GM19240 (cell line): ENCODE results near the gene SEMA3G.

ENCODE experiments used
- DNase-seq: peaks from one replicate; pipeline ENCODE4 v3.0.0; 2011; ENCODE audit warnings: low spot score; ENCODE audit not compliant: insufficient read length

Gene SEMA3G

GRCh38 chr3:52439426-52440248 lies 5.3 kb downstream of the SEMA3G start:
- no peak for DNase-seq

DNA sequence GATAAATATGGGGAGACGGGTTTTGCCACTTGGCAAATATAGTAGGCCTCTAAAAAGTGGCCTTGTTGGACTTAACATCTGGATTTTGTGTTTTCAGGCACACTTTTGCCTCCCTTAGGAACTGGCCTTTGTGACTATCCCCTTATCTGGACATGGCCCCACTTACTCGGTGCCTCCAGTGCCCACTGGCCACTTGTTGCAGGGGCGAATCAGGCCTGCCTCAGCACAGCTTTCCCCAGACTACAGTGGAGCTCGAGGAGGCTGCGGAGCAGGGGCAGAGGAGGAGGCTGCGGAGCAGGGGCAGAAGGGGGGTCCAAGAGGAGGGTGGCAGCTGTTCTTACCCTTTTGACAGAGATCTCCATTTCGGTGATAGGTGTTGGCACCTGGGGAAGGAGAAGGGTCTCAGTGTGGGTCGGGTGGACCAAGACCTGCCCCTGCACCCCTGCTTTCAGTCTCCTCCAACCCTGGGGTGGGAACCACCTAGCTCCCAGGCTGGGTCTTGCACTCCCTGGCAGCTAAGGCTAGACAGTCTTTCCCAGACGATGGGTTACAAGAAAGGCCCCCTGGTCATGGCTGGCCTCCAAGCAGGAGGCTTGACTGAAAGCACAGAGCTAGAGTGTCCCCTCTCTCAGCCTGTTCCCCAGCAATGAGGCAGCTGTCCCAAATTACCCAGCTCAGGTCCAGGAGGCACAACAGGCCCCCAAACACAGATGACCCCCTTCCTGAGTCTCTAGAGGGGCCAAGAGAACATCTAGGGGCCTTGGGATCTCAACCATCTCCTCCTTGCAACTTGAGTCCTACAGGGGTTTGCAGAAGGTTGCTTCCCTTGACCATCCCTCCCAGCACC lies 6.1 kb downstream of the SEMA3G start:
- DNase-seq, result no peak

DNA sequence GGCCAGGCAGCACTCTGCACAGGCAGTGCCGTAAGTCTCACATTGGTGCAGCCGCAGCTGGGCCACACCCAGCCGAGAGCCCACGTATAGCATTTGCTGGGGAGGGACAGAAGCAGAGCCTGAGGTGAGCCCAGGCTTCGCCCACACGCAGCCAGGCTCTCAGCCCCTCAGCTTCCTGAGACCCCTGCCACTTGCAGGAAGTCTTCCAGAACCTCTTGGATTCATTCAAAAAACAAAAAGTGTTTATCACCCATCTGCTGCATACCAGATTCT lies 6.9 kb downstream of the SEMA3G start:
- DNase-seq, result no peak

- no peak for DNase-seq
These were observed 7.4 kb downstream of the SEMA3G start for GRCh38 chr3:52437326-52438103.

GRCh38 chr3:52436500-52437149 lies 8.3 kb downstream of the SEMA3G start:
- no peak for DNase-seq

GRCh38 chr3:52435246-52436101 lies 9.4 kb downstream of the SEMA3G start:
- DNase-seq, result no peak

- DNase-seq, result no peak
These were observed 10.3 kb downstream of the SEMA3G start for GRCh38 chr3:52434491-52435115.

- no peak for DNase-seq
These were observed 10.9 kb downstream of the SEMA3G start for GRCh38 chr3:52433996-52434479.

GRCh38 chr3:52433328-52433995 lies 11.4 kb downstream of the SEMA3G start:
- DNase-seq, result no peak

GRCh38 chr3:52432691-52433141 lies 12.2 kb downstream of the SEMA3G start:
- no peak for DNase-seq

DNA sequence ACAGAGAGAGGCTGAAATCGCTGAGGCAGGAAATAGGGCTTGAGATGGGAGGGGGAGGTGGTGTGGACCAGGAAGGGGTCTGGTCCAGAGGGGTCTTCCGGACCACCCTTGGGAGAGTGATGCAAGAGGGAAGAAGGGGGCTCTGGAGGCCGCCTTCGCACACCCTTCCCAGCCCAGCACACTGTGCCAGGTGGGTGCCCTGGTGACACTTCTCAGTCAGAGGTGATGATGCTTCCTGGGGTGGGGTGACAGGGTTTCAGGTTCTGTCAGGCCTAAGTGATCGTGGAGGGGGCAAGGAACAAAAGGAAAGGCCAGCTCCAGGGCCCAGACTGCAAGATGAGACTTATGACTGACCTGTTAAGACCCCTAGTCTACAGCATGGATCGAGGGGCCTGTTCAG lies 12.7 kb downstream of the SEMA3G start:
- no peak for DNase-seq

DNA sequence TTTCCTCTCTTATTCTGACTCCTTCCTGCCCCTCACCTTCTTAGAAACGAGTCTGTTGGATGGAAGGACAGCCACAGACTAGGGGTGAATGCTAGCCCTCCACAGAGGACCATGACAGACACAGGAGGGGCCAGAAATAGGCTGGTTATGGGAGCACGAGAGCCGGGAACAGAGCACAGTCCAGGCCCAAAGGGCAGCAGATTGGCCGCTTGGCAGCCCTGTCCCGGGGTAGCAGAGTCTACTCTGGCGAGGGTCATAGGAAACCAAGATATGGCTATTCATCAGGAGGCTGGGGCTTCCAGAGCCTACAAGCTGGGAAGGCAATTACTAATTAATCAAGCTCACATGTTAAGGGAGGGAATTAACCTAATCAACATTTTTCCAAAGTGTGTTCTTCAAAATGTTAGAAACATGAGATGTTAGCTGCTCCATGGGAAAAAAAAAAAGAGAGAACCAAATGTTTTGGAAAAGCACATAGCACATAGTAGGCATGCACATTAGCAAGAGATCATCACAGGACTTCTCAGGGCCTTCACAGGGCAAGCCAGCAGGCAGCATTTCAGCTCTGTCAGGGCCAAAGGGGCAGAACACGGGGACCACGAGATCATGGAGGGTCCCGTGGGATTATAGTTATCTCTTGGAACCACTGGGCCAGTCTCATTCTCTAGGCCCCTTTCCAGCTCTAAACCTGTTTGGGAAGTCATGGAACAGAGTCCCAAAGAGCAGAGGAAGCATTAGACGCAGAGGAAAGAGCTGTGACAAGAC lies 13.3 kb downstream of the SEMA3G start:
- DNase-seq, result no peak

GRCh38 chr3:52430416-52430810 lies 14.5 kb downstream of the SEMA3G start:
- no peak for DNase-seq

DNA sequence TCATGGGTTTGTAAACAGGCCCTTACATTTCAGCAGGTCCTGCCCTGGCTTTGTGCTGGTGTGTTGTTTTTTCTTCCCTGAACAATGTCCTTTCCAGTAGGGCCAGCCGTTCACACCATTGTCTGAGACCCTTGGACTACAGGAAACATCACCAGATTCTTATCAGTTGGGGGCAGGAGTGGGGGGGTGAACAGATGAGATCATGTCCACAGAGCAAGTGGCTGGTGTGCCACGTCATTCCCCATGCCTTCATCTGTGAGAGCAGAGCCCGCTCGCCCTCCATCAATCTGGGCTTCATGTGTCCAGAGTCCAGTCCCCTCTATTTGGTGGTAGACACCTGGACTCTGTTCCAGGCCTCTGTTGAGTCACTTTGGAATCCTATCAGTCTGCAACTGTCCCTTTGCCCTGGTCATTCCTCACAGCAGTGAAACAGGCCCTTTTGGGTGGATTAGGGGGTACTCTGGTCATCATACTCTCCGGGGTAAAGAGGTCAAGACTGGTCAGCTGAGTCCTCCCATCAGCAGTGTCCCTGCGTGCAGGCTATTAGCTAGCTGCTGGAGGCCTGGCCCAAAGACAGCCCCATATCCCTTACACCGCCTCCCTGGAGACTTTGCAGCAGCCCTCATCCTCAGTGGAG lies 15.0 kb downstream of the SEMA3G start:
- no peak for DNase-seq

DNA sequence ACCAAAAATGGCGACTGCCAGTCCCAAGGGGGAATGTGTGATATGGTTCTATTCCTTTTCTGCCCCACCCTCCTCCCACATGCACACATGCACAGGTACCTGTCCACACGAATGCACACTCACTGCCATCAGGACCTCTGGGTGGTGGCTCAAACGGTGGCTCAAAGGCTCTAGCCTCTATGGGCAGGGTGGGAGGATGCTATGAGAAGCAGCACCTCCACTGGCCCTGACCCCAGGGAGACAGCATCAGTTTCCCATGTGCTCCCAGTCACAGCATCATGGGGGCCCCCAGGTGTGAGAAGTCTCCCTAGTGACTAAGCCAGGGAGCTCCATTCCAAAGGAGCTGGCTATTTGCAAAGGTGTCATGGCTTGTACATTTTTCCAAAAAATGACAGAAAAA lies 15.9 kb downstream of the SEMA3G start:
- DNase-seq, result no peak

GRCh38 chr3:52428151-52429005 lies 16.5 kb downstream of the SEMA3G start:
- DNase-seq, result no peak

DNA sequence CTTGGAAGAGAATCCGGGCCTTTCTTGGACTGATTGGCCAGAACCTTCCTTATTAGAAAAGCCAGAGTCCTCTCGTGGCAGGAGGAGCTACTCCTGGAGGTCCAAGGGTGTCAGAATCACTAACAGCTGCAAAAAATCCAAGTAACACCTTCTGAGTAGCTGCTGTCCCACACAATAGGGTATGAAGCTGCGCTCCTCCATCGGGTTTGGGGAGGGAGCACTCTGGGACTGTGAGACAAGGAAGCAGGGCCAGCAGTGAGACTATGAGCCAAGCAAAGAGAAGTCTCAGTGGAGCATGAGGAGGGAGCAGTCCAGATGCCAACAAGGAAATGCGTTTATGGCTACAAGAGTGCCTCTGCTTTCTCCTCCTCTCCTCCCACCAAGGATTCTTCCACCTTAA lies 21.7 kb downstream of the SEMA3G start:
- DNase-seq, result no peak
